Muscle layer of colon (tissue), 2 donors: ENCODE measurements around the gene ZC3H12A.

Experiments used
- H3K27ac ChIP-seq: one replicate; pipeline ENCODE4 v1.7.0; 2013; ENCODE audit warnings: low read depth, mild to moderate bottlenecking, low read length, moderate library complexity
- H3K27me3 ChIP-seq, 2 donors: one replicate each; pipeline ENCODE4 v1.7.0; 2013; ENCODE audit warnings: low read length in 2 of 2, mild to moderate bottlenecking in 2 of 2; ENCODE audit not compliant: insufficient read depth in 2 of 2, control insufficient read depth in 1 of 2
- H3K36me3 ChIP-seq: one replicate; pipeline ENCODE4 v1.7.0; 2013; ENCODE audit warnings: mild to moderate bottlenecking, low read length; ENCODE audit not compliant: insufficient read depth
- H3K4me1 ChIP-seq: one replicate; pipeline ENCODE4 v1.7.0; 2013; ENCODE audit warnings: mild to moderate bottlenecking, low read length; ENCODE audit not compliant: insufficient read depth
- H3K4me3 ChIP-seq, 2 donors: one replicate each; pipeline ENCODE4 v1.7.0; 2013; ENCODE audit warnings: low read length in 2 of 2, low read depth in 1 of 2, mild to moderate bottlenecking in 1 of 2, moderate library complexity in 1 of 2
- H3K9ac ChIP-seq: one replicate; pipeline ENCODE4 v1.7.0; 2013; ENCODE audit warnings: low read length
- H3K9me3 ChIP-seq: one replicate; pipeline ENCODE4 v1.7.0; 2013; ENCODE audit warnings: mild to moderate bottlenecking, low read length
- donor health status: abdominal sarcoma.
- donor health status: Adenocarcinoma of cecum.

Gene ZC3H12A

DNA sequence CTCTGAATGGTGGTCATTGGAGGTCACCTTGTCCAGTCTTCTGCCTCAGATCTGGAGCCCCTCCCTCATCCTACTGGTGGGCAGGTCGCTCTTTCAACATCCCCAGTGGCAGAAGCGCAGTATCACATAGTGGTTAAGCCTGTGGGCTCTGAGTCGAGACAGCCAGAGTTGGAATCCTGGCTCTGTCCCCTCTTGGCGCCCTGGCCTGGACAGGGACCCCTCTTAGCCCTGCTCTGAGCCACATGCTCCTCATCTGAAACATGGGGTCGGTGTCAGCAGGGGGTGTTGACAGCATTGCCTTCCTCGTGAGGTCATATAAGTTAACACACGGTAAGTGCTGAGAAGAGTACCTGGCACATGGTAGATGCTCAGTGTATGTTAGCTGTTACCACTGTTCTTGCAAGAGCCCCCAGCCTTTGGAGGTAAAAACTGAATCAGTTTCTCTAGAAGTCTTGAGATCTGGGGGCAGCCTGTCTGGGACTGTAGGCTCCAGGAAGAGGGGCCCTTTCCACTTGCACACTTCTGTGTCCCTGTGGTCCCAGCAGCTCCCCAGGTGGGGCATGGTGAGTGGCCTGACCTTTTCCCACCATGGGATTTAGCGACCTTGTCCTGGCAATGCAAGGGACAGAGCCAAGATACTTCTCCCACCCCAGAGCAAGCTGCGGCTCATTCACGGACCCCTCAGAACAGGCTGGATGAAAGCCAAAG lies 6.4 kb downstream of the ZC3H12A start:
- no peak overlapping the region for H3K9ac ChIP-seq
- H3K27ac ChIP-seq = no peak overlapping the region
- H3K4me3 ChIP-seq = no peak overlapping the region
- H3K36me3 ChIP-seq = peaks cover 52% of the 10 kb centered on the region
- no peaks in the 10 kb centered on the region for H3K27me3 ChIP-seq
- H3K9me3 ChIP-seq = no peaks in the 10 kb centered on the region
- peaks cover 65% of the 10 kb centered on the region for H3K4me1 ChIP-seq

GRCh38 chr1:37481289-37482003 lies 7.1 kb downstream of the ZC3H12A start:
- Histone ChIP-seq H3K4me3 (no peak overlapping the region), H3K4me1 (peaks cover 64% of the 10 kb centered on the region), H3K27me3 (no peaks in the 10 kb centered on the region), H3K27ac (no peak overlapping the region), H3K9ac (no peak overlapping the region), H3K36me3 (peaks cover 52% of the 10 kb centered on the region), H3K9me3 (no peaks in the 10 kb centered on the region)

DNA sequence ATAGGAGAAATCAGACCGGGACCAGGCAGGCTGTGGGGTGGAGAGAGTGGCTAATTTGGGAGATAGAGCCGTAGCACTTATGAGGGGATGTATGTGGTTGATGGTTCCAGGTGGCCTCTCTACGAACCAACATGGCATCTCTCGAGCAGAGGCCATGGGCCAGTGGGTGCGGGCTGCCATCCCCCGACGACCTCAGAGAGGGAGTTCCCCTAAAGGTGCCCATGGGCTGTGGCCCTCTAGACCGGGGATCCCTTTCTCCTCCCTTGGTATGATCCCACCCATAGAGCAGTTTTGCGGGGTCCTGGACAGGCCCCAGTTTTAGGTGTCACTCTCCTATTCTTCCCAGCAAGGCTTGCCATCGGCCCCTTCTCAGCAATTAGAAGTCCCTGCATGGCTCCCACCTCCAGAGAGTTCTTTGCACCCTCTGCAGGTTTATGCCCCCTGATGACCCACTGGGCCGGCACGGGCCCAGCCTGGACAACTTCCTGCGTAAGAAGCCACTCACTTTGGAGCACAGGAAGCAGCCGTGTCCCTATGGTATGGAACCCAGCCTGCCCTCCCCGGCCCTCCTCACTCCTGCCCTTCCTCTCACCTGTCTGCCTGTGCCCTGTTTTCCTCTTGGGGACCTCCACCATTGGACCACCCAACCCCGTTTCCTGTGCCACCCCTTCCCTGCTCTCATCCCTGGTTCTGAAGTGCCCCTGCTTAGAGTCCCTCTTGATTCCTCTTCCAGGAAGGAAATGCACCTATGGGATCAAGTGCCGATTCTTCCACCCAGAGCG lies 7.8 kb downstream of the ZC3H12A start:
- H3K27me3 ChIP-seq = no peaks in the 10 kb centered on the region
- H3K36me3 ChIP-seq = peaks cover 52% of the 10 kb centered on the region
- no peak overlapping the region for H3K27ac ChIP-seq
- no peak overlapping the region for H3K9ac ChIP-seq
- H3K9me3 ChIP-seq = no peaks in the 10 kb centered on the region
- H3K4me3 ChIP-seq = no peak overlapping the region
- H3K4me1 ChIP-seq = peaks cover 64% of the 10 kb centered on the region

DNA sequence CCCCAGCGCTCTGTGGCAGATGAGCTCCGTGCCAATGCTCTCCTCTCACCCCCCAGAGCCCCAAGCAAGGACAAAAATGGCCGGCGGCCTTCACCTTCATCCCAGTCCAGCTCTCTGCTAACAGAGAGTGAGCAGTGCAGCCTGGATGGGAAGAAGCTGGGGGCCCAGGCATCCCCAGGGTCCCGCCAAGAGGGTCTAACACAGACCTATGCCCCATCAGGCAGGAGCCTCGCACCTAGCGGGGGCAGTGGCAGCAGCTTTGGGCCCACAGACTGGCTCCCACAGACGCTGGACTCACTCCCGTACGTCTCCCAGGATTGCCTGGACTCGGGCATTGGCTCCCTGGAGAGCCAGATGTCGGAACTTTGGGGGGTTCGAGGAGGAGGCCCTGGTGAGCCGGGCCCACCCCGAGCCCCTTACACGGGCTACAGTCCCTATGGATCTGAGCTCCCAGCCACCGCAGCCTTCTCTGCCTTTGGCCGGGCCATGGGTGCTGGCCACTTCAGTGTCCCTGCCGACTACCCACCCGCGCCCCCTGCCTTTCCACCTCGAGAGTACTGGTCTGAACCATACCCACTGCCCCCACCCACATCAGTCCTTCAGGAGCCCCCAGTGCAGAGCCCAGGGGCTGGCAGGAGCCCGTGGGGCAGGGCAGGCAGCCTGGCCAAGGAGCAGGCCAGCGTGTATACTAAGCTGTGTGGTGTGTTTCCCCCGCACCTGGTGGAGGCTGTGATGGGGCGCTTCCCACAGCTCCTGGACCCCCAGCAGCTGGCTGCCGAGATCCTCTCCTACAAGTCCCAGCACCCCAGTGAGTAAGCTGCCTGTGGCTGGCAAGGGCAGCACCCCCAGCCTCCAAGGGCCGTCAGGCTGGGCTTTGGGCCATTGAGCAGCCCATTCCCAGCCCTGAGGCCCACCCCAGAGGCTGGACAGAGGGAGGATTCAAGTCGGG lies 8.7 kb downstream of the ZC3H12A start:
- no peak overlapping the region for H3K27ac ChIP-seq
- H3K36me3 ChIP-seq = peaks cover 49% of the 10 kb centered on the region

DNA sequence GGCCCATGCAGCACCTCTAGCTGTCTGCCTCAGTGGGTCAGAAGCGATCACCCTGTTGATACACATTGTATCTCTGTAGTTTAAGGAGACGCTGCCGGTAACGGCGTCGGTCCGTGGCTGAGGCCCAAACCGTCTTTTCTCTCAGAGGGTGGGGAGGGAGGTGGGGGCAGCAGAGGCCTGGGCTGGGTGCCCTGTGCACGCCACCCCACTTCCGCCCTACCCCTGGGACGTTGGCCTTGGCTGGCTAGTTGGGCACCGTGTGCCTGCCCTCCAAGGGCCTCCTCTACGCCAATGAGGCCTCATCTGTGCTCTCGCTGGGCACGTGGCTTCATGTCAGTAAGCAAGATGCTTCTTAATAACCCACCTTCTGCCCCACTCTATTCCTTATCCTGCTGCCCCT lies 9.4 kb downstream of the ZC3H12A start:
- Histone ChIP-seq H3K9ac (no peak overlapping the region), H3K9me3 (no peaks in the 10 kb centered on the region), H3K4me1 (peaks cover 55% of the 10 kb centered on the region), H3K27ac (no peak overlapping the region), H3K36me3 (peaks cover 48% of the 10 kb centered on the region), H3K27me3 (no peaks in the 10 kb centered on the region), H3K4me3 (no peak overlapping the region)

More for the DNA sequence above, 8.7 kb downstream of the ZC3H12A start:
- peaks cover 62% of the 10 kb centered on the region for H3K4me1 ChIP-seq
- H3K27me3 ChIP-seq = no peaks in the 10 kb centered on the region
- no peaks in the 10 kb centered on the region for H3K9me3 ChIP-seq
- H3K9ac ChIP-seq = no peak overlapping the region
- H3K4me3 ChIP-seq = no peak overlapping the region

- Histone ChIP-seq H3K36me3 (peaks cover 53% of the 10 kb centered on the region), H3K27ac (no peak overlapping the region), H3K4me3 (no peak overlapping the region), H3K9me3 (no peaks in the 10 kb centered on the region), H3K4me1 (peaks cover 48% of the 10 kb centered on the region), H3K9ac (no peak overlapping the region), H3K27me3 (no peaks in the 10 kb centered on the region)
Observed at GRCh38 chr1:37484325-37485051, 10.1 kb downstream of the ZC3H12A start.

- Histone ChIP-seq H3K4me3 (peak overlapping the region in 1 of 2 donors; percentile 20), H3K9ac (peak overlapping the region; percentile 51), H3K9me3 (no peaks in the 10 kb centered on the region), H3K27ac (no peak overlapping the region), H3K27me3 (no peaks in the 10 kb centered on the region), H3K4me1 (peaks cover 33% of the 10 kb centered on the region), H3K36me3 (peaks cover 53% of the 10 kb centered on the region)
Observed at GRCh38 chr1:37485902-37486679, 11.7 kb downstream of the ZC3H12A start.

DNA sequence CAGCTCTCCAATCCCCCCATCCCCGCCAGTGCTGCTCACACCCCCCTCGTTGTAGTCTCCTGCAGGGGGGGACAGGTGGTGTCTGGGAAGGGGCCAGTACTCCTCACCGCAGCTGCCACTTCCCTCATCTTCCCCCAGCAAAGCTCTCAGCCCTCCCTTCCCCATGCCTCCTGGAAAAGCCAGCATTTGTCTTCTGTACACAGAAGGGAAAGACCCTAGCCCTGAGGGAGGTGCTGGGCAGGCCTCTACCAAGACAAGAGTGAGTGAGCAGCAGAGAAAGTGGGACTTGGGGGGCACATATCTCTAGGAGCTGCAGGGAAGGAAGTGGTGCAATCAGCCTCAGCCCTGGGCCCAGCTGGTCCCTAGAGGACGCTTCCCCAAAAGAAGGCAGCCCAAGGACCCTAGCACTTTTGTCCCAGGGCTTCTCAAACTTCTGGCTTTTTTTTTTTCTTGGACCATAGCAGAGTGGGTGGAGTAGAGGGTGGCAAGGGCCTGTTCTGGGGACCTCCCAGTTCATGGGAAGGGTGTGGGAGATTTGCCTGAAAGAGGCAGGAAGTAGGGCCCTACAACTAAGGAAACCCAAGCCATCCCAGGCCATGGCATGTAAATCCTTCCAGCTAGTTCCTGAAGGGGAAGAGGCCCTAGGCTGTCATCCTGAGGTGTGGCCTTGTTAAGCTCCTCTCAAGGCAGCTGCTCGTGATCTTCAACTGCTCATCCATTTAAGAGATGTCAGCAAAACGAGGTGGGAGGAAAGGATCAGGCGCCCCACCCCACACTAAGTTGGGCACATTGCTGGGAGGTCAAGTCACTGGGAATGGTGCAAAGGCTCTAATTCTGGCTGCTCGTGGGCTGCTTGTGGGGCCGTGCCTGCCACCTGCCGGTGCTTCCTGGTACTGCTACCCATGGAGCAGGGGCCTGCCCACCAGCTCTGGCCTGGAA lies 12.6 kb downstream of the ZC3H12A start:
- no peak overlapping the region for H3K27ac ChIP-seq
- peak overlapping the region in 1 of 2 donors; percentile 20 for H3K4me3 ChIP-seq
- no peaks in the 10 kb centered on the region for H3K27me3 ChIP-seq
- peak overlapping the region; percentile 51 for H3K9ac ChIP-seq
- peaks cover 33% of the 10 kb centered on the region for H3K4me1 ChIP-seq
- peaks cover 47% of the 10 kb centered on the region for H3K36me3 ChIP-seq
- no peaks in the 10 kb centered on the region for H3K9me3 ChIP-seq

- no peaks in the 10 kb centered on the region for H3K27me3 ChIP-seq
- H3K27ac ChIP-seq = no peak overlapping the region
- peaks cover 42% of the 10 kb centered on the region for H3K36me3 ChIP-seq
- H3K9me3 ChIP-seq = no peaks in the 10 kb centered on the region
- no peak overlapping the region for H3K9ac ChIP-seq
- H3K4me3 ChIP-seq = no peak overlapping the region
- peaks cover 33% of the 10 kb centered on the region for H3K4me1 ChIP-seq
Observed at GRCh38 chr1:37487619-37487984, 13.2 kb downstream of the ZC3H12A start.
